HCT116 (cell line): Measurements from ENCODE around the gene ACOT12. TPM values are rescaled to one million over a fixed set of nuclear protein-coding genes. Genes with fewer than 3 reads are reported as not detected.

Experiments used
- ATAC-seq: fragments of 200-7000 bp; cut with Tn5 transposase; 2 replicates; pipeline ENCODE4 v1.9.1; 2020; ENCODE audit warnings: mild to moderate bottlenecking, moderate library complexity
- BruUV-seq: library from RNA; stranded (reverse); fragments of 400-500 nt; replicated peaks from 2 replicates; lab custom pipeline; 2021; lab: Mats Ljungman, UMichigan
- CTCF ChIA-PET: fragments of 300-600 bp; sonication (Branson Sonifier 250); formaldehyde crosslinking; loops from one replicate; lab custom pipeline; 2021; ENCODE audit warnings: antibody characterized with exemption; lab: Charles Lee
- POLR2A ChIA-PET: fragments of 300-600, 350-600 bp; sonication (Branson Sonifier 250); formaldehyde crosslinking; loops from one replicate; lab custom pipeline; 2021; ENCODE audit warnings: antibody characterized with exemption; lab: Charles Lee
- RAD21 ChIA-PET, 2 experiments: fragments of 300-600 bp; sonication (Branson Sonifier 250); formaldehyde crosslinking; loops; one replicate each; lab custom pipeline; 2023; ENCODE audit warnings: low total read pairs in 2 of 2; ENCODE audit not compliant: uncharacterized antibody in 2 of 2, unreplicated experiment in 2 of 2, low non-redundant PET in 1 of 2; lab: Charles Lee
- DNase-seq: peaks from one replicate; pipeline ENCODE4 v3.0.0-alpha.2; 2010; ENCODE audit warnings: low read depth, low spot score
- H2AFZ ChIP-seq: fragments of 200-600 bp; shearing (Covaris generic), sonication (generic); 2 replicates; pipeline ENCODE4 v1.6.1; 2017; ENCODE audit warnings: low read depth, mixed run types, mixed read lengths, antibody characterized with exemption, low read length; ENCODE audit not compliant: poor library complexity, severe bottlenecking
- H3K27ac ChIP-seq: 2 replicates; pipeline ENCODE4 v1.5.1; 2012; ENCODE audit warnings: low read depth, low read length
- H3K27me3 ChIP-seq: fragments of 200-600 bp; sonication (generic); 2 replicates; pipeline ENCODE4 v1.6.1; 2016; ENCODE audit warnings: mixed run types, low read length, mixed read lengths; ENCODE audit not compliant: insufficient read depth
- H3K36me3 ChIP-seq, 2 experiments: fragments of 200-500 bp in 1 of 2; fragments of 200-600 bp in 1 of 2; sonication (Bioruptor generic) in 1 of 2; sonication (generic) in 1 of 2; 2 replicates each; pipeline versions ENCODE4 v1.5.1 to v1.6.1; 2014 to 2016; ENCODE audit warnings: low read length in 2 of 2, inconsistent platforms in 1 of 2, mixed read lengths in 1 of 2, mixed run types in 1 of 2; ENCODE audit not compliant: insufficient read depth in 2 of 2, control insufficient read depth in 1 of 2
- H3K4me1 ChIP-seq, 2 experiments: fragments of 200-600 bp in 1 of 2; sonication (generic) in 1 of 2; 2 replicates each; pipeline versions ENCODE4 v1.5.1 to v1.6.1; 2012 to 2017; ENCODE audit warnings: low read length in 2 of 2, inconsistent platforms in 1 of 2, mild to moderate bottlenecking in 1 of 2, mixed read lengths in 1 of 2, mixed run types in 1 of 2, moderate library complexity in 1 of 2; ENCODE audit not compliant: insufficient read depth in 2 of 2, control insufficient read depth in 1 of 2
- H3K4me2 ChIP-seq: fragments of 200-600 bp; sonication (generic); 2 replicates; pipeline ENCODE4 v1.6.1; 2017; ENCODE audit warnings: mixed run types, low read length, mixed read lengths
- H3K4me3 ChIP-seq, 2 experiments: fragments of 200-600 bp in 1 of 2; sonication (generic) in 1 of 2; replicated peaks in 1 of 2; 2 replicates each; pipeline ENCODE4 v1.5.1; 2011 to 2016; ENCODE audit warnings: low read length in 2 of 2, control low read depth in 1 of 2, low read depth in 1 of 2, mild to moderate bottlenecking in 1 of 2, mixed read lengths in 1 of 2, mixed run types in 1 of 2
- H3K79me2 ChIP-seq: fragments of 200-600 bp; sonication (generic); 2 replicates; pipeline ENCODE4 v1.6.1; 2017; ENCODE audit warnings: mild to moderate bottlenecking, mixed run types, low read length, moderate library complexity, mixed read lengths; ENCODE audit not compliant: insufficient read depth
- H3K9ac ChIP-seq: fragments of 200-600 bp; sonication (generic); 2 replicates; pipeline ENCODE4 v1.6.1; 2016; ENCODE audit warnings: low read length, mixed read lengths
- H3K9me2 ChIP-seq: fragments of 200-600 bp; sonication (generic), shearing (Covaris generic); 2 replicates; pipeline ENCODE4 v1.6.1; 2017; ENCODE audit warnings: mixed run types, mild to moderate bottlenecking, moderate library complexity; ENCODE audit not compliant: insufficient read depth
- H3K9me3 ChIP-seq, 2 experiments: fragments of 200-500 bp in 1 of 2; fragments of 200-600 bp in 1 of 2; sonication (Bioruptor generic) in 1 of 2; sonication (generic) in 1 of 2; 2 replicates each; pipeline ENCODE4 v1.6.1; 2014 to 2017; ENCODE audit warnings: low read length in 2 of 2, mixed read lengths in 2 of 2, inconsistent platforms in 1 of 2, low read depth in 1 of 2, mild to moderate bottlenecking in 1 of 2, mixed run types in 1 of 2, moderate library complexity in 1 of 2; ENCODE audit not compliant: control insufficient read depth in 1 of 2, insufficient read depth in 1 of 2
- H4K20me1 ChIP-seq: fragments of 200-600 bp; sonication (generic), shearing (Covaris generic); 2 replicates; pipeline ENCODE4 v1.6.1; 2017; ENCODE audit warnings: mixed run types, mild to moderate bottlenecking, moderate library complexity; ENCODE audit not compliant: insufficient read depth
- CBX3 ChIP-seq: IDR thresholded peaks from 2 replicates; pipeline ENCODE4 v1.6.1; 2012; ENCODE audit warnings: low read depth
- CEBPB ChIP-seq: IDR thresholded peaks from 2 replicates; pipeline ENCODE4 v1.6.1; 2012; ENCODE audit warnings: low read depth
- CTCF ChIP-seq, 3 experiments: fragments of 200-600 bp in 1 of 3; sonication (generic) in 1 of 3; IDR thresholded peaks in 2 of 3; conservative IDR thresholded peaks in 1 of 3; 2 replicates each; pipeline ENCODE4 v1.5.1; 2012 to 2017; ENCODE audit warnings: low read depth in 2 of 3, low read length in 2 of 3, antibody characterized with exemption in 1 of 3, borderline replicate concordance in 1 of 3, control low read depth in 1 of 3, mild to moderate bottlenecking in 1 of 3, mixed read lengths in 1 of 3, mixed run types in 1 of 3, moderate library complexity in 1 of 3; ENCODE audit not compliant: insufficient read depth in 1 of 3
- EZH2 ChIP-seq: fragments of 200-600 bp; sonication (generic); IDR thresholded peaks from 2 replicates; pipeline ENCODE4 v1.6.1; 2017; ENCODE audit warnings: antibody characterized with exemption, mixed run types
- EZH2phosphoT487 ChIP-seq: fragments of 200-600 bp; IDR thresholded peaks from 2 replicates; pipeline ENCODE4 v1.6.1; 2018; ENCODE audit warnings: antibody characterized with exemption, borderline replicate concordance
- FOSL1 ChIP-seq: IDR thresholded peaks from 2 replicates; pipeline ENCODE4 v1.6.1; 2012; ENCODE audit warnings: low read depth
- JUND ChIP-seq: IDR thresholded peaks from 2 replicates; pipeline ENCODE4 v1.6.1; 2012
- MAX ChIP-seq: IDR thresholded peaks from 2 replicates; pipeline ENCODE4 v1.6.1; 2012
- POLR2AphosphoS5 ChIP-seq: IDR thresholded peaks from 2 replicates; pipeline ENCODE4 v1.6.1; 2011; ENCODE audit warnings: mild to moderate bottlenecking, low read depth, low read length, moderate library complexity
- RAD21 ChIP-seq: IDR thresholded peaks from 2 replicates; pipeline ENCODE4 v1.6.1; 2012; ENCODE audit warnings: low read depth, mild to moderate bottlenecking
- REST ChIP-seq: IDR thresholded peaks from 2 replicates; pipeline ENCODE4 v1.6.1; 2012; ENCODE audit warnings: low read depth
- SP1 ChIP-seq: IDR thresholded peaks from 2 replicates; pipeline ENCODE4 v1.6.1; 2012; ENCODE audit warnings: low read depth
- SRF ChIP-seq: IDR thresholded peaks from 2 replicates; pipeline ENCODE4 v1.6.1; 2012; ENCODE audit warnings: low read depth
- TCF7L2 ChIP-seq: IDR thresholded peaks from 2 replicates; pipeline ENCODE4 v1.7.0; 2011; ENCODE audit warnings: borderline replicate concordance, inconsistent platforms; ENCODE audit not compliant: insufficient read depth, insufficient read length; ENCODE audit errors: extremely low read depth
- YY1 ChIP-seq: IDR thresholded peaks from 2 replicates; pipeline ENCODE4 v1.6.1; 2011; ENCODE audit warnings: low read length, low read depth, moderate library complexity, mild to moderate bottlenecking; ENCODE audit not compliant: insufficient replicate concordance; ENCODE audit errors: extremely low read depth
- ZBTB33 ChIP-seq: IDR thresholded peaks from 2 replicates; pipeline ENCODE4 v1.6.1; 2011; ENCODE audit warnings: mild to moderate bottlenecking, low read length, moderate library complexity; ENCODE audit not compliant: insufficient replicate concordance; ENCODE audit errors: extremely low read depth
- ZFX ChIP-seq: fragments of 450-650 bp; IDR thresholded peaks from 2 replicates; pipeline ENCODE4 v1.6.1; 2017
- ZNF274 ChIP-seq: fragments of 200-500 bp; sonication (Bioruptor generic); IDR thresholded peaks from 2 replicates; pipeline ENCODE4 v1.6.1; 2014; ENCODE audit warnings: mild to moderate bottlenecking, low read depth, low read length, inconsistent platforms
- intact Hi-C: fragments of 100-400 bp; cut with micrococcal nuclease; formaldehyde crosslinking; loops from 2 replicates; pipeline ENCODE4 v1.10.0; 2022
- total RNA-seq: library from RNA; stranded (reverse); gene quantifications from one replicate; pipeline ENCODE4 v1.2.1, GENCODE V29; 2021; ENCODE audit not compliant: unreplicated experiment

Gene ACOT12
- total RNA-seq, 1 experiment from 2014 or later: not detected

GRCh38 chr5:81365541-81365940, 28.4 kb downstream of the ACOT12 start:
- RAD21 ChIA-PET: no interaction called here
- no peaks in the 10 kb centered on the region for H3K4me1 ChIP-seq
- H3K9ac ChIP-seq: no peak overlapping the region
- no peaks in the 10 kb centered on the region for H3K9me3 ChIP-seq
- no peaks in the 10 kb centered on the region for H4K20me1 ChIP-seq
- DNase-seq: no peak
- H2AFZ ChIP-seq: no peak overlapping the region
- POLR2A ChIA-PET: no interaction called here
- CTCF ChIA-PET: no interaction called here
- no peak for ATAC-seq
- H3K4me3 ChIP-seq: no peak overlapping the region
- no peaks in the 10 kb centered on the region for H3K79me2 ChIP-seq
- intact Hi-C loops: no loop called here
- BruUV-seq: no TSS peak
- no peak overlapping the region for H3K4me2 ChIP-seq
- no peaks in the 10 kb centered on the region for H3K27me3 ChIP-seq
- H3K36me3 ChIP-seq: no peaks in the 10 kb centered on the region
- no peak for TF ChIP-seq MAX
- no peak for TF ChIP-seq ZFX
- TF ChIP-seq FOSL1: no peak
- TF ChIP-seq JUND: no peak
- no peak for TF ChIP-seq CTCF (IDR thresholded peaks at IDR 0.05 in 2 of 3, conservative IDR thresholded peaks at IDR 0.05 in 1 of 3; ENCODE audit: borderline replicate concordance in 1 of 3, insufficient read depth in 1 of 3, low read depth in 2 of 3, low read length in 2 of 3)
- no peak for TF ChIP-seq EZH2phosphoT487
- no peak for TF ChIP-seq EZH2
- no peak for TF ChIP-seq RAD21
- no peak for TF ChIP-seq SRF
- no peak for TF ChIP-seq ZBTB33
- TF ChIP-seq YY1: no peak
- TF ChIP-seq REST: no peak
- no peak for TF ChIP-seq CBX3
- TF ChIP-seq CEBPB: no peak
- no peak for TF ChIP-seq POLR2AphosphoS5
- no peak for TF ChIP-seq ZNF274
- no peak for TF ChIP-seq TCF7L2
- TF ChIP-seq SP1: no peak
- TF ChIP-seq, all 23 proteins: peak for 0
- no peak overlapping the region for H3K27ac ChIP-seq
- no peaks in the 10 kb centered on the region for H3K9me2 ChIP-seq
